Measurements from ENCODE around the gene RBM33.

The RBM33 gene

DNA sequence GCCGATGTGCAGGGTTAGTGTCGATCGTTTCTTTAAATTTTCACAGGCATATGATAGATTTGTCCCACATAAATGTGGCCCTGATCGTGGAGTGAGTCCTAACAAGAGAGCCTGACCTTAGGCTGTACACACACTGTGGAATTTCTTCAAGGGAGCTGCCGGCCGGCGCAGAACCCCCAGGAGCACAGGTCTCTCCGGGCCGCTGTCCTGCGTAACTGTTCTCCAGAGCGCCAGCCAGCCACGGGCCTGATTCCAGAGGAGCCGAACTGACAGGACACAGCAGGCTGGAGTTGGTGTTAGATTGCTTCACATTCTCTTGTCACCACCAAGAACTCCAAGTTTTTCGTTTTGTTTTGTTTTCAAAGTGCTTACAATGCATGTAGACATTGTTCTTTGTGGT lies 130.5 kb downstream of the RBM33 start:
- DNase-seq, result no peak

DNA sequence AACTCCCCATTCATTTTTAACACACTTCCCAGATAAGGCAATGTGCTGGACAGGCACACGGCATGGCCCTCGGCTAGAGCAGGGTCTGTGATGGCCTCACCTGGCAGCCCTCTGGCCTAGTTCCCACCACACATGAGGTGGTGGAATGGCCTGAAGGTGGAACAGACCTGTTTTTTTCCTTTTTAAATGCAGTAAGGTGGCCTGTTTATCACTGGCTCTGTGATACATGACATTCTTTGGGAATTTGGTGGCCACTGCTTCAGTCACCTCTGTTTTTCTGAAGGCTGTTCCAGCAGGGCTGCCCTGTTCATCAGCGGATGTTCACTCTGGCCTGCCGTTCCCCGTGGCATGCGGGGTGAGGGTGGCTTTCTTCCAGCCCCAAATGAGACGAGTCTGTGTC lies 131.2 kb downstream of the RBM33 start:
- no peak for DNase-seq

- no peak for DNase-seq
Measured at GRCh38 chr7:155776606-155777005, 132.1 kb downstream of the RBM33 start.

- no peak for DNase-seq
Measured at GRCh38 chr7:155778349-155778748, 133.9 kb downstream of the RBM33 start.

- no peak for DNase-seq
Measured at GRCh38 chr7:155780884-155781283, 136.4 kb downstream of the RBM33 start.

DNA sequence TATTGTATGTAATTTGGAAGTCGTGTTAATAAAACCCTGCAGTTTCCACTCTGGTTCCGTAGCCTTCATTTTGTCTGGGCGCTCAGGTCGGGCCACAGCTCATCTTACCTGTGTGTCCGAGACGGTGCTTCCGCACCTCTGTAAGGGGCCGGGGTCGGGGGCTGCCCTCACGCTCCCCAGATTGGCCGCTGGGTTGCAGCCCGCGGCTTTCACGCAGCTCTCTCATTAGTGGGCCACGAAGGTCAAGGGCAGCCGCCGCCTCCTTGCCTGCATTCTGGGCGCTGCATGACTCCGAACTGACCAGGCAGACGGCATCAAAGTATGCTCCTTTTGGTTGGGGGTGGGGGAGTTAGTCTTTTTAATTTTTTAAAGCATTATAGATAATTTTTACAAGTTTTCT lies 137.0 kb downstream of the RBM33 start:
- DNase-seq, result no peak

DNA sequence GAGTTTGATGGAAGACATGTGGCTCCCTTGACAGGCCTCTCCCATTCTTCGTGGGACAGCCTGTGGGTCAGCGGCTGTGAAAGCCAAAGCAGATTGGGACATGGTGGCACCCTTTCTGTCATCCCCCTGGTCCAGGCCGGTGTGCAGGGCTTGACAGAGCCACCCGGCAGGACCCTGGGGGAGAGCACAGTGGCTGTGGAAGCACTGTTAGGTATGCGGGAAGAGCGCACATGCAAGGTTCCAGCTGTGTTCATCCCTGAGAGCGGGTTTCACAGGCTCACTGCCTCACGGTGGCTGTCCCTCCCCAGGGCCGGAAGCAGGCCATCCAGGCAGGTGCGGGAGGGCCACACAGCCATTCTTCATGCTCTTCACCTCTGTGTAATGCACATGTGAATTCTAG lies 138.0 kb downstream of the RBM33 start:
- DNase-seq, result no peak

GRCh38 chr7:155785536-155785935 lies 141.1 kb downstream of the RBM33 start:
- DNase-seq, result no peak

GRCh38 chr7:155786491-155786890 lies 142.0 kb downstream of the RBM33 start:
- DNase-seq, result no peak

DNA sequence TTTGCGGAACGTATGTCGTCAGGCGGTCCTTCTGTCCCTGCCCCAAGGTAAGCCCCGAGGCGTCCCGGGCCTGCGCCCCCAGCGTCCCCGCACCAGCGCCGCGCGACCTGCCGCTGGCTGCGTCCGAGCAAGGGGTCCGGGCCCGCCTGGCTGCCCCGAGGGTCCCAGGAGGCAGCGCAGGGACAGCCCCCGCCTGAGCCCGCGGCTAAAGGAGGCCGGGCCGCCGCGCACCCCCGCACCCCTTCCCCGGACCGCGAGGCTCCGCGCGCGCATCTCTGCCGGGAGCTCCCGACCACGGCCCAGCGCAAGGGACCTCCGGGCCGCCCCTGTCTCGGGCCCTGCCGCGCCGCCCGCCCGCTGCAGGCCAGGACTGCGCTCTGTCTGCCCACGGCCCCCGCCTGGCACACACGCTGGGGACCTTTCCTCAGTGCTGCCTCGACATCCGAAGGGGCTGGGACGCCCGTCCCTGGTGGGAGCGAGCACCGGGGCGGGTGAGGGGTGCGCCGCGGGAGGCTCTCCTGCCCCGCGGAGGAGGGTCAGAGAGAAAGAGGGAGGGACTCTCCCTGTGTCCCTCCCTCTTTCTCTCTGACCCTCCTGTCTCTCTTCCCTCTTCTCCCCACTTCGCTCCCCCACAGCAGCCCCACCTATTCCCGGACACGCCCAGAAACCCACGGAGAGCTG lies 142.8 kb downstream of the RBM33 start:
- DNase-seq, result no peak

GRCh38 chr7:155788616-155789000 lies 144.1 kb downstream of the RBM33 start:
- no peak for DNase-seq

- no peak for DNase-seq
Measured at GRCh38 chr7:155789001-155789725, 144.7 kb downstream of the RBM33 start.

DNA sequence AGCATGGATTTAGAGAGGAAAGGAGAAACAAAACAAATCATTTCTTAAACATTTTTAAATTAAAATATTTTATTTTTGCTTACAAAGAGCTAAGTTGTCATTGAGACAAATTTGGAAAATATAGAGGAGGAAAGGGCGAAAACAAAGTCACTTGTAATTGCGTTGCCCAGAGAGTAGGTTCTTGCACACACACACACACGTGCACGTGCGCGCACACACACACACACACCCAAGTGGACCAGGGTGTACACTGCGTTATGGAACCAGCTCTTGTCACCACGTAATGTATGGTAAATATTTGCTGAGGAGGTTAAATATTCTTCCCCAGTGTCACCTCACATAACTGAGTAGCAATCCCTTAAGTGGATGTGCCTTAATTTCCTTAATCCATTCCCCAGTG lies 146.2 kb downstream of the RBM33 start:
- DNase-seq, result no peak

DNA sequence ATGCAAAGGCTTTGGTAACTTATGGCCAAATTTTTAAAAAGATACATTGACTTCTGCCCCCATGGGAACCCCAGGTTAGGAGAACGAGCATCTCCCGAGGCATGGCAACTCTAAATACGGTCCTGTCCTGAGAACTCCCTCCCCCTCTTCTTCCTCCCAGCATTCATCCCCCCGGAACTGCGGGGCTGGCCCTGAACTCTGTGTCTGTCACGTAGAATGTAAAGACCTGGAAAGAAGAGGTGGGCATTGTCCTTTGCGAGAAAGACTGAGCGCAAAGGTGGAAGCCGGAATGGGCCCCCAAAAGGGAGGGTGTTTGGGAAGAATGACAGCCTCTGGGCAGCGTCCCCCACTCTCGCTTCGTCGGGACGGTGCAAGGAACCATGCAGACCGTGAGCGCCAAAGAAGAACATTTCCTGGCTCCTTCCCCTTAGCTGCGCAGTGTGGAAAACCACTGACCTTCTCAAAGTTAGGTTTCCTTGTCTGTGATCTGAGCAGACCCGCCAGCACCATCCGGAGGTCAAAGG lies 146.8 kb downstream of the RBM33 start:
- no peak for DNase-seq

DNA sequence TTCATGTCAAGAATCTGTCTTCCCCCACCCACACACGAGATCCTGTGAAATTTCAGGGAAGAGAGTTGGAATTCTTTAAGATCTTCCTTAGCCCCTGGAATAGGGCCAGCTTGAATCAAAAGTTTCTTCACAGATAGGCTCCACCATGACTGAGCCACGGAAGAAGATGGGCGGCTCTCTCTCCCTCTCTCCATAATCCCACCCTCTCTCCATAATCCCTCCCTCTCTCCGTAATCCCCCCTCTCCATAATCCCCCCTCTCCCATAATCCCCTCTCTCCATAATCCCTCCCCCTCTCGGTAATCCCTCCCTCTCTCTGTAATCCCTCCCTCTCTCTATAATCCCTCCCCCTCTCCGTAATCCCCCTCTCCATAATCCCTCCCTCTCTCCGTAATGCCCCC lies 147.4 kb downstream of the RBM33 start:
- DNase-seq, result no peak

DNA sequence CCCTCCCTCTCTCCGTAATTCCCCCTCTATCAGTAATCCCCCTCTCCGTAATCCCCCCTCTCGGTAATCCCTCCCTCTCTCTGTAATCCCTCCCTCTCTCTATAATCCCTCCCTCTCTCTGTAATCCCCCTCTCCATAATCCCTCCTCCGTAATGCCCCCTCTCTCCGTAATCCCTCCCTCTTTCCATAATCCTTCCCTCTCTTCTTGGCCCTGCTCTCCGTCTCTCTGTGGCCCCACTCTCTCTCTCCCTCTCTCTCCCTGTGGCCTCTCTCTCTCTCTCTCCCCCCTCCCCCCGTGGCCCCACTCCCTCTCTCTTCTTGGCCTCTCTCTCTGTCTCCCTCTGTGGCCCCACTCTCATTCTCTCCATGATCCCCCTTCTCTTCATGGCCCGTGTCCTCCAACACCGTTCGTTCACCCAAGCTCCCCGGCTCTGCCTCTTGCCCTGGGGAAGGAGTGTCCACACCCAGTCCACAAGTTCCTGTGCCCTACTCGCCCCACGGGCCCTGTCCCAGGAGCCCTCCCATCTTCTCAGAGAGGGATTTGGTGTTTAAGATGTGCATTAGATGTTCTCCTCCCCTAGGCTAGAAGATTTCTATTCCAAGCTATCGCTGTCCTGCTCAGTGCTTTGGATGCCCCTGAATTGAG lies 148.0 kb downstream of the RBM33 start:
- DNase-seq, result no peak

DNA sequence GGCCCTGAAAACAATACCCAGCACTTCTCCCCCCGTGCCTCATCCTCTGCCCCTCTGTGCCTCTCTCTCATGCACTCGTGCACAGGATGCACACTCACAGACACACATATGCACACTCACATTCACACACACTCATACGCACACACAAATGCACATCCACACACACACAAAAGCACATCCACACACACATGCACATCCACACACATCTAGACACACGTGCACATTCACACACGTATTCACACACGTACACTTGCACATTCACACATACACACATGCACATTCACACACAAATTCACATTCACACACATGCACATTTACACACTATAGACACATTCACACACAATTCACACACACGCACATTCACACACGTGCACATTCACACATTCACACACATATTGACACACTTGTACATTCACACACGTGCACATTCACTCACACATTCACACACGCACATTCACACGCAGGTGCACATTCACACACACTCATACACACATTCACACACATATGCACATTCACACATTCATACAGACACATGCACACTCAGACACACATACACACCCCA lies 148.6 kb downstream of the RBM33 start:
- no peak for DNase-seq

DNA sequence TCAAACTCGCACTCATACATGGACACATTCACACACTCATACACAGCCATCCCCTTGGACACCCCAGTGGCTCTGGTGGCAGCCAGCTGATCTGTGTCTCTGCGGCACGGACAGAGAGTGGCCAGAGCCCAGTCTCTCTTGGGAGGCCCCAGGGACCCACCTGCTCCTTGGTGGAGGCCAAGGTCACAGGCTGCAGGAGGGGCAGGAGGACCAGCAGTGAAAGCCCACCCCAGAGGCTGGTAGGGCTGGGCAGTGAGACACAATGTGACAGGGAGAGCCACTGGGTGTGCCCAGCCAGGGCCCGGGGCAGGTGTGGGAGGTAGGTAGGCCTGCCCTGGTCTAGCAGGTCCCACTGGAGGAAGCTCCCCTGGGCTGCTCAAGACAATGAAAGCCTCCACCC lies 149.3 kb downstream of the RBM33 start:
- no peak for DNase-seq

- DNase-seq, result no peak
Measured at GRCh38 chr7:155794196-155794595, 149.7 kb downstream of the RBM33 start.

- no peak for DNase-seq
Measured at GRCh38 chr7:155795401-155795800, 150.9 kb downstream of the RBM33 start.

DNA sequence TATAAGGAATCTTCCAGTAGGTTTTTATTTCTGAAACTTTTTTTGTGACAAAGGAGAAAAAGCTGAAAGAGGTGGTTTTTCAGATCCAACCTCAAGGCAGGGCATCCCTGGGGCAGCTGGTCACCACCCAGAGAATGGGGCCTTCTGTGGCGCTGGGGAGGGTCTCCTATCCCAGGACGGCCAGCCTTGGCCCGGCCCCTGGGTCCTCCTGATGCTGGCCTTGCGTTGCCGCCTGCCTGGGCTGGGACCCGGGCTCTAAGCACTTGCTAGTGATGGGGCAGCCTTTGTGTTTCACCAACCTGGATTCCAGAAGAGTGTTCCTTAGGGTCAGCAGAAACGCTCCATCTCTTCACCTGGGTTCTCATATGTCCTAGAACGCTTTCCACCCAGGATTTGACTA lies 151.5 kb downstream of the RBM33 start:
- DNase-seq, result no peak

DNA sequence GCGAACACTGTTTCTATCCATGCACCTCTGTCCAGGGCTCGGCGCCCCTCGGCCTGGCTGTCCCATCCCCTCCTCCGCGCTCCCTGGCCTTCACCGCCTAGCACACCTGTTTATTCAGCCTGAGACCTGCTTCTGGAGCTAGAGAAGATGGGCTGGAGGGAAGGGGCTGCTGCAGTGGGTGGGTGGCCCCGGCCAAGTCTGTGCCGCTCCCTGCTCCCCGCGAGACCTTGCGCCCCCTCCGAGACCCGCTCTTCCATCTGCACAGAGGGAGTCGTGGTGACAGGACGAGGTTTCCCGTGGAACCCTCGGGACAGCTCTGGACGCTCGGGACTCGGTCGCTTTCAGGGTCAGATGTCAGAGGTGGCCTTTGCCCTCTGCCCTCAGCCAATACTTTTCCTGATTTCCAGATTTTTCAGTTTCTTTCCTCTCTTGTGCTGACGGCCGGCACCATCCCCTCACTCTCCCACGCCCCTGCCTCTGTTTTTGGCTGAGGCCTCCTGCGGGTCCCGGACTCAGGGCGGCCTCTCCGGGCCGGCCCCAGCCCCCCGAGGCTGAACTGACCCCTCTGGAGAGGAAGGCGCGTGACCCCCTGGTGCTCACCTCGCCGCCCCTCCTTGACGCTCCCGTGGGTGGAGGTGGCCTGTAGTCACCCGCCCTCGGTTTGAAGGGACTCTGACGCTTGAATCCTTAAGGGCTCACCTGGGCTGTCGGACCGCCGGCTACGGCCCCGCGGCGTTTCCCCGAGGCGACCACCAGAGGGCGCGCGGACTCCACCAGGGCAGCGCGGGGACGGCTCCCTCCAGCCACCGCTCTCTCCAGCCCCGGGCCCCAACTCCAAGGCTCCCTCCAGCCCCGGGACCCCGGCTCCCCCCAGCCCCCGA lies 152.2 kb downstream of the RBM33 start:
- peak; percentile 29 to 74 (median 58) for DNase-seq
